SJSA1 (cell line): Measurements from ENCODE around the gene DHRS1. TPM values are rescaled to one million over a fixed set of nuclear protein-coding genes. Genes with fewer than 3 reads are reported as not detected.
"Not testable (repeated sequence)": the region's sequence is repeated elsewhere in the genome, so short reads cannot be mapped to it uniquely, and the experiment has no call there.

ENCODE experiments used
- DNase-seq, 2 experiments: peaks; one replicate each; pipeline ENCODE4 v3.0.0-alpha.2; 2015 to 2020; ENCODE audit warnings: low spot score in 2 of 2, low read depth in 1 of 2
- H3K27ac ChIP-seq: fragments of 250-450 bp; sonication (Bioruptor Pico); 2 replicates; pipeline ENCODE4 v1.5.1; 2020; ENCODE audit warnings: mild to moderate bottlenecking, moderate library complexity
- H3K27me3 ChIP-seq: fragments of 250-450 bp; sonication (Bioruptor Pico); replicated peaks from 2 replicates; pipeline ENCODE4 v1.5.1; 2020; ENCODE audit warnings: mild to moderate bottlenecking, moderate library complexity
- H3K36me3 ChIP-seq: fragments of 250-450 bp; sonication (Bioruptor Pico); 2 replicates; pipeline ENCODE4 v1.5.1; 2020; ENCODE audit warnings: mild to moderate bottlenecking
- H3K4me1 ChIP-seq: fragments of 250-450 bp; sonication (Bioruptor Pico); replicated peaks from 2 replicates; pipeline ENCODE4 v1.6.1; 2021; ENCODE audit warnings: mild to moderate bottlenecking
- H3K4me3 ChIP-seq: fragments of 250-450 bp; sonication (Bioruptor Pico); 2 replicates; pipeline ENCODE4 v1.5.1; 2020; ENCODE audit warnings: mild to moderate bottlenecking
- H3K9me3 ChIP-seq: fragments of 250-450 bp; sonication (Bioruptor Pico); replicated peaks from 2 replicates; pipeline ENCODE4 v1.5.1; 2020; ENCODE audit warnings: mild to moderate bottlenecking
- total RNA-seq: library from RNA; depleted of rRNA; stranded (reverse); fragments of >200 nt; shearing (Covaris generic); gene quantifications from 2 replicates; pipeline ENCODE4 v1.2.3, GENCODE V29; 2014

DHRS1 gene
- total RNA-seq, 1 experiment from 2014 or later, result 5.4 TPM

DNA sequence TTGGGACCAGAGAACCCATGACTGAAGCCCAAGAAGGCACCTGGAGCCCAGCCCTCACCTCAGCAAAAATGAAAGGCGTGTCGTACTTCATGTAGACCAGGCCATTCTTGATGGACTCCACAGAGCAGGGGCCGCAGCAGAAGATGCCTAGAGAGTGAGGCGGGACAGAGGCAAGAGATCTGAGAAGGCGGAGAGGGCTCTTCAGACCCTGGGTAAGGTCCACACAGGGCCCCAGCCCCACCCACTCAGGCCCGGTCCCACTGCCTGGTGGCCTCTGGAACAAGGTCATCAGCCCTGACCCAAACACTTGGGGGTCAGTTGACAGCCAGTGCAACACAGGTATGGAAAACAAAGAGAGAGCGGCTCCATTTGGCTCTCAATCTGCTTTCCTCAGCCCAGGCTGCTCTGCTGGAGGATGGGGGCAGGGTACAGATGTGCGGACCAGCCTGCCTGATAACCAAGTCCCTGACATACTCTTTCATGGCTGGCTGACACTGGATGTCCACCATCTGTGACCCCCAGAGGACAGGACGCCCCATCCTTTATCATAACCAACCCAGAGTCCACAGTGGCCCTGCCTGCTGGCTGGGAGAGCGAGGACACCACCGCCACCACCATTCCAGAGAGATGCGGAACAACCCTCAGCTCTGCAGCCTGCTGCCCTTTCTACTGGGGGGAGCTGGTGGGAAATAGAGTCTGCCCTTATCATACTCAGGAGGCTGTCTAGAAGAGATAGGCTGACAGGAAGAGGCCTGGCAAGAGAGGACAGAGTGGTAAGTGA, 43.5 kb downstream of the DHRS1 start:
- Histone ChIP-seq H3K4me1 (peaks cover 20% of the 10 kb centered on the region), H3K36me3 (no peaks in the 10 kb centered on the region), H3K9me3 (no peaks in the 10 kb centered on the region), H3K27ac (no peak overlapping the region), H3K4me3 (no peak overlapping the region), H3K27me3 (no peaks in the 10 kb centered on the region)
- DNase-seq, result no peak

DNA sequence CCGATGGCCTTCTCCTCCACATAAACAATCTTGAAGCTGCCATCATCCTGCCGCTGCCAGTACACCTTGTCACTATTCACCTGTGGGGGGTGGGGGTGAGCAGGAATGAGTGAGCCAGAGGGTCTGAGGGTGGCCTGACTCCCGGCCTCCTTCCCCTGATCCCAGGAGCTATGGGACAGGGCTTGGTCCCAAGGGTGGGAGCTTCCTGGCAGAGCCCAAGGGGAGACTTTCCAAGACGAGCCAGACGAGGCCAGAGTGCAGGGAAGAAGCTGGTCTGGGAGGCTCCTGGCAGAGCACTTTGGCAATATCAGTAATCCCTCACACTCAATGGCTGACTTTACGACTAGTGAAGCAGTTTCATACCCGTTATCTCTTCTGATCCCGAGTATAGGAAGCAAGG, 44.1 kb downstream of the DHRS1 start:
- no peak for DNase-seq
- Histone ChIP-seq H3K36me3 (no peaks in the 10 kb centered on the region), H3K27me3 (no peaks in the 10 kb centered on the region), H3K4me1 (peaks cover 20% of the 10 kb centered on the region), H3K4me3 (no peak overlapping the region), H3K27ac (no peak overlapping the region), H3K9me3 (no peaks in the 10 kb centered on the region)

DNA sequence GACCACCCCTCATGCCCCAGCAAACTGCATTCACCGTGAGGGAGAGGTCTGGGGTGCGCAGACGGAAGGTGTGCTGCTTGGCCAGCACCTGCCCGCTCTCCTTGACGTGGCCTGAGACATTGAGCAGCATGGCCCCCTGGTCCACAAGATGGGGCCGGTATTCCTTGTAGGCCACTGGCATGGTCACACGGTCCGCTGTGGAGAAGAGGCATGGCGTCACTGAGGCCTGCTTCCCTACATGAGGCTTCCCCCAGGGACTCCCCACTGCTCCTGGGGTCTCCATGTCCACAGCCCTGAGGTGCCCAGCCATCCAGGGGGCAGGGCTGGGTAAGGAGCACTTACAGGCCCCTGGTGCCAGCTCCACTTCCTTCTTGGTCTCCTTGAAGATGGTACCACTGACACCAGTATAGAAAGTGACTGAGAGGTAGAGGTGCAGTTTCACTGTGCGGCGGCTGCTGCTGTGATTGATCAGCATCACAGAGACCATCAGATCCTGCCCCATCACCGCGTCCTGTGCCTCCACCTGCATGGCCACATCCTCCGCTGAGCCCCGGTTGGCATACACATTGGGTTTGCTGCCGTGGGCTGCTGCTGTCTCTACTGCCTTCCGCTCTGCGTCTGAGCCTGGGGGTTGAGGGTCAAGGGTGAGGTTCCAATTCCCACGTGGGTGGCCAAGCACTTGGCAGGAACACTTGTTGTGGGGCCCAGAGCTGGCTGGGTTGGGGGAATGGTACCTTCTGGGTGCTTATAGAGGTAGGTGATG, 44.8 kb downstream of the DHRS1 start:
- Histone ChIP-seq H3K27ac (no peak overlapping the region), H3K27me3 (no peaks in the 10 kb centered on the region), H3K4me1 (peaks cover 20% of the 10 kb centered on the region), H3K36me3 (no peaks in the 10 kb centered on the region), H3K4me3 (no peak overlapping the region), H3K9me3 (no peaks in the 10 kb centered on the region)
- no peak for DNase-seq

DNA sequence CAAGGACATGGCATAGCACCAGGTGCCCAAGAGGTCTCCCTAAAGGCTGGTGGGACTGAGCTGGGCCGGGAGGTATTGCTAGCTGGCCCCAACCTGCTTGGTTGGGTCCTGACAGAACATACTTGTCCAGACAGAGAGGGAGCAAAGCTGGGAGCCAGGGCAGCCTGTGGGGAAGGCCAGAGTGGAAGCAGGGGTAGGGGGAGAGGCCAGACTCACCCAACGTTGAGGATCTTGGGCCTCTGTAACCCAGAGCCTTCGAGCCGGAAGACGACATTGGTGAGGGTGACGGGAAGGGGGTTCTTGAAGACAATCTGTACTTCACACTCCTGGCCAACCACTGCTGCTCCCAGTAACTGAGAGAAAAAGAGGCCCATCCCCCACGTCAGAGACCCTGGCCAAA, 45.6 kb downstream of the DHRS1 start:
- H3K9me3 ChIP-seq, result no peaks in the 10 kb centered on the region
- H3K27me3 ChIP-seq, result no peaks in the 10 kb centered on the region
- no peak for DNase-seq
- no peak overlapping the region for H3K4me3 ChIP-seq
- H3K27ac ChIP-seq, result no peak overlapping the region
- H3K36me3 ChIP-seq, result no peaks in the 10 kb centered on the region
- peaks cover 14% of the 10 kb centered on the region for H3K4me1 ChIP-seq

DNA sequence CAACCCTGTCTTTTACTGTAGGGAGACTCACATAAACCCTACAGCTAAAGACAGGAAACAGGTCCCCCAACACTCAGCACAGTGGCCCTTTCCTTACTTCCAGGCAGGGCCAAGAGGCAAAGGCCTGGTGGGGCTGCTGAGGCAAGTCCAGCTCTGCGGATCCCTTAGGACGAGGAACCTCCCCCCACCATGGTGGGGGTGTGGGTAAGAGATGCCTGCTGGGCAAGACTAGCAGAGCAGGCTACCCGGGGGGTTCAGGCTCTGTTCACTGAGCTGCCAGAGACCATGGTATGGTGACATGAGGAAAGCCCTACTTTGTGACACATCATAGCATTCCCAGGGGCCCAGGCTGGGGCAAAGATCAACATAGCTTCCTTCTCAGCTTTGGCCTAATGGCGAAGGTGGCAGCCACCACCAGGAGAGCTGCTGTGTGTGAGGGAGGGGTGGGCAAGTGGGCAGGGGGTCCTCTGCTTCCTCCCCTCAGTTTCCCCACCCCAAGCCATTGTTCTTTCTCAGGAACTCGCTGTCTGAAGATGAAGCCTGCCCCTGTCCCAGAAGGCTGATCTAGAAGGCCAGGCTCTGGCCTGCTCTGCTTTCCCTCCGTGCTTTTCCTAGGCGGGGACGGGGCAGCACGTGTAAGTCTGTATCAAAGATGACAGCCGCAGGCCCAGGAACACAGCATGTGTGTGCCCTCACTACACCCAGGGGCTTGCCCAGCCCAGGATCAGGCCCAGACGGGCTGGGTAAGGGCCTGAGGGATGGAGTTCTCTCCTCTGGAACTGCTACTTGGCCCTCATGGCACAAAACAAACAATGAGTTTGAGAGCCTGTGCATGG, 47.1 kb downstream of the DHRS1 start:
- DNase-seq, result no peak
- Histone ChIP-seq H3K27me3 (no peaks in the 10 kb centered on the region), H3K4me3 (no peak overlapping the region), H3K9me3 (no peaks in the 10 kb centered on the region), H3K4me1 (peaks cover 12% of the 10 kb centered on the region), H3K36me3 (no peaks in the 10 kb centered on the region), H3K27ac (0 out of 2 replicates have a peak overlapping the region, but pooled peaks have one; percentile 19)

- peak; percentile 31 to 44 for DNase-seq
- H3K4me1 ChIP-seq, result peaks cover 12% of the 10 kb centered on the region
- no peaks in the 10 kb centered on the region for H3K9me3 ChIP-seq
- no peaks in the 10 kb centered on the region for H3K27me3 ChIP-seq
- H3K36me3 ChIP-seq, result no peaks in the 10 kb centered on the region
- 0 out of 2 replicates have a peak overlapping the region, but pooled peaks have one; percentile 19 for H3K27ac ChIP-seq
- no peak overlapping the region for H3K4me3 ChIP-seq
Observed at GRCh38 chr14:24251880-24252288, 47.7 kb downstream of the DHRS1 start.

DNA sequence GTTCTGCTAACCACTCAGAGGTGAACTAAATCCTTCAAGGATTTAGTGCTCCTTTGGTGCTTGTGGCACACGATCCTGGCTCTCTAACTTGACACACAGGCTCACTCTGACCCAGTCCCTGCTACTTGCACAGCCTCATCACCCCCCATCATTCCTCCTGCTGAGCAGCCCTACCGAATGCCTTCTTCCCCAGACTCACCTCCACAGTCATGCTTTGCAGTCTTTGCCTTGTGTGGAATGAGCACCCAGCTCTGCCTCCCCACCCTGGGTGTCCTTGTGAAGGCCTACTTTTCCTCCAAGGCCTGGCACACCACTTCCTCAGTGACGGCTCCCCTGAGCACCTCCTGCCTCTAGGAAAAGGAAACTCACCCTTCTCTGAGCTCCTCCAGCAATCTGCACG, 49.2 kb downstream of the DHRS1 start:
- no peak overlapping the region for H3K27ac ChIP-seq
- H3K4me1 ChIP-seq, result peaks cover 12% of the 10 kb centered on the region
- H3K4me3 ChIP-seq, result no peak overlapping the region
- H3K9me3 ChIP-seq, result no peaks in the 10 kb centered on the region
- H3K36me3 ChIP-seq, result no peaks in the 10 kb centered on the region
- no peak for DNase-seq
- H3K27me3 ChIP-seq, result no peaks in the 10 kb centered on the region

DNA sequence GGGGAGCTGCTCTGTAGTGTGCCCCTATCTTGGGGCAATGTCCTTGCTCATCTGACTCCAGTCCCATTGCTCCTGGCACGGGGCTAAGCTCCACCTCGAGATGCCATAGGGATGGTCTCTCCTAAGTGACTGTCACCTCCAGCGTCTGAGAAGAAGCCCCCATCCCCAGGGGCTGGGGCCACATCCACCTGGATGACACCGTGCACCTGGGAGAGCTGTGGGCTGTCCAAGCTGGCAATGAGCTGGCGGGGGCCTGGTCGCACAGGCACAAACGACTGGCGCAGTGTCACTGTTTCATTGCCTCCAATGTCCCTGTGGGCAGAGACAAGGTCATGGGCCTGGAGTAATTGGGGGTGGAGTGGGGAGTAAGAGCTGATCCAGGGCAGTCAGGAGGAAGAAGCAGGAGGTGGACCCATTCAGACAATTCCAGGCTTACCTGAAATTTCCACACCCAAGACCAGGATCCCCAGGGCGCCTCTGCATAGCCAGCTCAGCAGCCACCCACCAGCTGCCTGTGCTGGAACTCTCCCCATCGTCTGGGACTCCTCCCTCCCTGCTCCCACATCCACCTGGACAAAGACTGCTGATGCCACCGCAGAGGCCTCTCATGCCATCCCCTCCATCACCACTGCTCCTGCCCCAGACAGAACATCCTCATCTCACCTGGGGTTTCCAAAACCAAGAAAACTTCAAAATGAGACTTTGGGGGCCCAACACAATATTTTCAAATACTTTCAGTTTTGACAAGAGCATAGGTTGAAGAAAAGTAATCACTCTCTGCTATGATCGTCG, 50.2 kb downstream of the DHRS1 start:
- Histone ChIP-seq H3K4me3 (no peak overlapping the region), H3K4me1 (peaks cover 12% of the 10 kb centered on the region), H3K27me3 (no peaks in the 10 kb centered on the region), H3K36me3 (no peaks in the 10 kb centered on the region), H3K27ac (no peak overlapping the region), H3K9me3 (no peaks in the 10 kb centered on the region)
- DNase-seq, result no peak

DNA sequence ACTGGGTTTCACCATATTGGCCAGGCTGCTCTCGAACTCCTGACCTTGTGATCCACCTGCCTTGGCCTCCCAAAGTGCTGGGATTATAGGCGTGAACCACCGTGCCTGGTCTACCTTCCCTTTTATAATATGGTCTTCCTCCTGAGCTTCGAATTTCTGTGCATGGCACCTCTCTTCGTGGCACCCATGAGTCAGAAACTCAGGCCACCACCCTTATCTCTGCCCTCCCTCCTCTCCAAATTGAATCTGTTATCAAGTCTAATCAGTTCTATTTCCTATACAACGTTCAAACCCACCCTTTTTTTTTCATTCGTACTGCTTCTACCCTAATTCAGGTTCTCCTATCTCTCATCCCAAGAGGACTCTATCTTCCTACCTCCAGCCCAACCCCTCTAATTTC, 52.2 kb downstream of the DHRS1 start:
- Histone ChIP-seq H3K4me3 (no peak overlapping the region), H3K4me1 (peaks cover 19% of the 10 kb centered on the region), H3K9me3 (no peaks in the 10 kb centered on the region), H3K36me3 (no peaks in the 10 kb centered on the region), H3K27ac (no peak overlapping the region), H3K27me3 (no peaks in the 10 kb centered on the region)
- DNase-seq, result no peak

DNA sequence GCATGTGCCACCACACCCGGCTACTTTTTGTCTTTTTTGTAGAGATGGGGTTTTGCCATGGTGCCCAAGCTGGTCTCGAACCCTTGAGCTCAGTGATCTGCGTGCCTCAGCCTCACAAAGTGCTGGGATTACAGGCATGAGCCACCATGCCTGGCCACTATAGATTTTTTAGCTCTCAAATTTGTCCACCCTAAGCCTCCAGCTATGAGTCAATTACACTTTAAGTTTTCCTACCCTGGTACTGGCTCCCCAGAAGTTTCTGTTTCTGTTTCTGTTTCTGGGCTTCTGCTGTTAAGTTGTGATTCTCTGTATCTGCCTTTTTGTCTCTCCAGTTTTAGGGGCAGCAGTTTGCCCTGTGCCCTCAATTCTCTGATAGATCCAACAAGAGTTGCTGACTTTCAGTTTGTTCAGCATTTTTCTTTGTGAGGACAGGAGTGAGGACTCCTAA, 52.8 kb downstream of the DHRS1 start:
- Histone ChIP-seq H3K4me1 (peaks cover 13% of the 10 kb centered on the region), H3K36me3 (no peaks in the 10 kb centered on the region), H3K27ac (no peak overlapping the region), H3K9me3 (no peaks in the 10 kb centered on the region), H3K4me3 (no peak overlapping the region), H3K27me3 (no peaks in the 10 kb centered on the region)
- DNase-seq, result no peak

- H3K4me3 ChIP-seq, DNase-seq, H3K27me3 ChIP-seq, H3K9me3 ChIP-seq, H3K27ac ChIP-seq: not testable (repeated sequence)
- H3K36me3 ChIP-seq, result peaks cover 11% of the 10 kb centered on the region
- H3K4me1 ChIP-seq, result peaks cover 12% of the 10 kb centered on the region
Observed at GRCh38 chr14:24245350-24245749, 54.2 kb downstream of the DHRS1 start.

DNA sequence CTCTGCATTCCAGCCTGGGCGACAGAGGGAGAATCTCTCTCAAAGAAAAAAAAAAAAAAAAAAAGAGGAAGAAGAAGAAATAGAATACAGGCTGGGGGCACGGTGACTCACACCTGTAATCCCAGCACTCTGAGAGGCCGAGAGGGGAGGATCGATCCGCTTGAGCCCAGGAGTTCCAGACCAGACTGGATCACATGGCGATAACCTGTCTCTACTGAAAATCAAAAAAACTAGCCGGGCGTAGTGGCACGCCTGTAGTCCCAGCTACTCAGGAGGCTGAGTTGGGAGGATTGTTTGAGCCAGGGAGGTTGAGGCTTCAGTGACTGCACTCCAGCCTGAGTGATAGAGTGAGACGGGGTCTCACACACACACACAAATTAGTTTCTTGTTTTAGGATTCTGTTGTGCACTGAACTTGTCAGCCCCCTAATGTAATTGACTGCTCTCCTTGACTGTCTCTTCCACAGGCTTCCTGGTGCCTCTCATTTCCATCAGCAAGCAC, 56.2 kb downstream of the DHRS1 start:
- H3K4me3 ChIP-seq, result peak overlapping the region; percentile 52
- H3K9me3 ChIP-seq, result no peaks in the 10 kb centered on the region
- peak in 1 of 2 experiments; percentile 42 for DNase-seq
- peaks cover 12% of the 10 kb centered on the region for H3K4me1 ChIP-seq
- H3K36me3 ChIP-seq, result peaks cover 31% of the 10 kb centered on the region
- peak overlapping the region; percentile 97 for H3K27ac ChIP-seq
- no peaks in the 10 kb centered on the region for H3K27me3 ChIP-seq
